ENCODE measurements around the gene CCNG2.

DNA sequence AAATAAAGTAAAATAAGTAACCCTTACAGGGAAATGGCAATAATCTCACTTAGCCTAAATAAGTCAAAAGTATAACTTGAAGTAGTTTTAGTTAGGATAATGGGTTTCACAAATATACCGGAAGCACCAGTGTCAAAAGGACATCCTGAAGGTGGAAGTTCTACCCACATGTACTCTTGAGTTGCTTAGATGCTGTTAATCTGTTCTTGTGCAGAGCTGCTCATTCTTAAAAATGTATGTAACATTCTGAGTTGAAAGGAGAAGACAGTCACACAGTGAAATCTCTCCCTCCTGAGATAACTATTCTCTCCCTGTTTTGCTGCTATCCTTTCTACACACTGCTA, 11.2 kb upstream of the CCNG2 start:
- TF ChIP-seq, protein P1, sequence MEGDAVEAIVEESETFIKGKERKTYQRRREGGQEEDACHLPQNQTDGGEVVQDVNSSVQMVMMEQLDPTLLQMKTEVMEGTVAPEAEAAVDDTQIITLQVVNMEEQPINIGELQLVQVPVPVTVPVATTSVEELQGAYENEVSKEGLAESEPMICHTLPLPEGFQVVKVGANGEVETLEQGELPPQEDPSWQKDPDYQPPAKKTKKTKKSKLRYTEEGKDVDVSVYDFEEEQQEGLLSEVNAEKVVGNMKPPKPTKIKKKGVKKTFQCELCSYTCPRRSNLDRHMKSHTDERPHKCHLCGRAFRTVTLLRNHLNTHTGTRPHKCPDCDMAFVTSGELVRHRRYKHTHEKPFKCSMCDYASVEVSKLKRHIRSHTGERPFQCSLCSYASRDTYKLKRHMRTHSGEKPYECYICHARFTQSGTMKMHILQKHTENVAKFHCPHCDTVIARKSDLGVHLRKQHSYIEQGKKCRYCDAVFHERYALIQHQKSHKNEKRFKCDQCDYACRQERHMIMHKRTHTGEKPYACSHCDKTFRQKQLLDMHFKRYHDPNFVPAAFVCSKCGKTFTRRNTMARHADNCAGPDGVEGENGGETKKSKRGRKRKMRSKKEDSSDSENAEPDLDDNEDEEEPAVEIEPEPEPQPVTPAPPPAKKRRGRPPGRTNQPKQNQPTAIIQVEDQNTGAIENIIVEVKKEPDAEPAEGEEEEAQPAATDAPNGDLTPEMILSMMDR (IDR thresholded peaks at IDR 0.05) = no peak
- no peak for TF ChIP-seq POLR2A (IDR thresholded peaks at IDR 0.05)

All from lower leg skin (tissue), 3 donors.